Prostate gland (tissue), 2 donors: ENCODE measurements around the gene SPRED3. TPM values are rescaled to one million over a fixed set of nuclear protein-coding genes. Genes with fewer than 3 reads are reported as not detected.
"Not testable (repeated sequence)": the region's sequence is repeated elsewhere in the genome, so short reads cannot be mapped to it uniquely, and the experiment has no call there.

ENCODE experiments used
- DNase-seq: peaks from one replicate; pipeline ENCODE4 v3.0.0-alpha.2; 2019; ENCODE audit warnings: low spot score
- H3K27ac ChIP-seq, 2 donors: fragments of 200-600 bp; sonication (generic); 2 replicates each; pipeline ENCODE4 v1.5.1; 2017 to 2019
- H3K27me3 ChIP-seq: fragments of 200-600 bp; sonication (generic); replicated peaks from 2 replicates; pipeline ENCODE4 v1.5.1; 2019; ENCODE audit not compliant: insufficient read depth
- H3K36me3 ChIP-seq, 2 donors: fragments of 200-600 bp; sonication (generic); 1 replicate in 1 of 2; 2 replicates in 1 of 2; pipeline versions ENCODE4 v1.5.1 to v1.8.1; 2017 to 2019
- H3K4me1 ChIP-seq: fragments of 200-600 bp; sonication (generic); replicated peaks from 2 replicates; pipeline ENCODE4 v1.5.1; 2019
- H3K4me3 ChIP-seq, 2 donors: fragments of 200-600 bp; sonication (generic); 2 replicates each; pipeline ENCODE4 v1.5.1; 2017 to 2019
- H3K9me3 ChIP-seq: fragments of 200-600 bp; sonication (generic); 2 replicates; pipeline ENCODE4 v1.5.1; 2017
- CTCF ChIP-seq, 4 experiments: fragments of 200-600 bp in 2 of 4; fragments of 450-650 bp in 2 of 4; sonication (generic) in 2 of 4; IDR thresholded peaks; 1 replicate in 3 of 4; 2 replicates in 1 of 4; pipeline ENCODE4 v1.5.1; 2016 to 2019; ENCODE audit warnings: antibody characterized with exemption in 4 of 4, mild to moderate bottlenecking in 2 of 4, moderate library complexity in 2 of 4
- POLR2A ChIP-seq: fragments of 450-650 bp; IDR thresholded peaks from one replicate; pipeline ENCODE4 v1.6.1; 2016; ENCODE audit warnings: antibody characterized with exemption, mild to moderate bottlenecking
- POLR2AphosphoS5 ChIP-seq: sonication (generic); formaldehyde crosslinking; IDR thresholded peaks from one replicate; pipeline ENCODE4 v1.6.1; 2017; ENCODE audit warnings: antibody characterized with exemption
- WGBS: methylation state at CpG from one replicate; pipeline ENCODE4 v1.1.5; 2018; 5-methylcytosine and 5-hydroxymethylcytosine counted together
- intact Hi-C: fragments of 100-400 bp; cut with DNase I; formaldehyde crosslinking; loops from one replicate; pipeline ENCODE4 v1.14.2; 2022
- total RNA-seq, 2 donors: library from RNA; depleted of rRNA; stranded (reverse); fragments of >200 nt; gene quantifications; one replicate each; pipeline ENCODE4 v1.1.0, GENCODE V29; 2016

Gene SPRED3
- total RNA-seq = 1 to 10 TPM in 1 of 2 donors, under 1 TPM in 1; 0.82 to 3.3 TPM

GRCh38 chr19:38388349-38389100 is at the start of gene SPRED3:
Gene SPRED3, plus strand, starts transcription at chr19:38388697. Its CDS starts 1,606 bp downstream, at chr19:38390303.
- H3K27me3 ChIP-seq = no peaks in the 10 kb centered on the region
- TF ChIP-seq CTCF (IDR thresholded peaks at IDR 0.05) (no peak), POLR2A (no peak), POLR2AphosphoS5 (no peak)
- intact Hi-C loops = no loop called here
- DNase-seq = peak; percentile 36
- peak within 1 kb of the TSS; percentile 55 to 74 for H3K27ac ChIP-seq
- peaks cover 0 to 12% of the 10 kb centered on the region in 2 donors for H3K36me3 ChIP-seq
- H3K9me3 ChIP-seq = no peaks in the 10 kb centered on the region
- peak within 1 kb of the TSS; percentile 32 to 38 for H3K4me3 ChIP-seq
- peaks cover 5% of the 10 kb centered on the region for H3K4me1 ChIP-seq
- under 1% methylated on average over 27 of the region's 46 CpGs for WGBS

- not testable (repeated sequence) for H3K4me3 ChIP-seq, H3K27ac ChIP-seq, H3K4me1 ChIP-seq, H3K9me3 ChIP-seq, H3K27me3 ChIP-seq, DNase-seq, H3K36me3 ChIP-seq
- intact Hi-C loops = loop anchor here (10.0 kb wide), 2 partner anchors 194 to 434 kb away; partner anchors contain the start of genes SIPA1L3 and WDR87
- 51% methylated on average over 4 of the region's 4 CpGs for WGBS
These were observed 49.5 kb upstream of the SPRED3 start for GRCh38 chr19:38339011-38339410.

- Histone ChIP-seq H3K27me3 (no peaks in the 10 kb centered on the region), H3K36me3 (no peaks in the 10 kb centered on the region), H3K4me1 (no peaks in the 10 kb centered on the region), H3K27ac (no peak overlapping the region), H3K9me3 (no peaks in the 10 kb centered on the region), H3K4me3 (no peak overlapping the region)
- intact Hi-C loops = no loop called here
- no peak for TF ChIP-seq CTCF (IDR thresholded peaks at IDR 0.05)
- no peak for TF ChIP-seq POLR2A
- TF ChIP-seq POLR2AphosphoS5 = no peak
- no peak for DNase-seq
- WGBS = 96% methylated on average over 2 of the region's 2 CpGs
These were observed 47.6 kb upstream of the SPRED3 start for GRCh38 chr19:38340927-38341326.

GRCh38 chr19:38346837-38347236 is 41.7 kb upstream of the SPRED3 start:
- intact Hi-C loops = no loop called here
- no peaks in the 10 kb centered on the region for H3K9me3 ChIP-seq
- H3K4me3 ChIP-seq = no peak overlapping the region
- no peak overlapping the region for H3K27ac ChIP-seq
- no peak for DNase-seq
- H3K36me3 ChIP-seq = no peaks in the 10 kb centered on the region
- no peaks in the 10 kb centered on the region for H3K27me3 ChIP-seq
- H3K4me1 ChIP-seq = no peaks in the 10 kb centered on the region
- TF ChIP-seq POLR2AphosphoS5 (no peak), CTCF (IDR thresholded peaks at IDR 0.05) (no peak), POLR2A (no peak)
- 86% methylated on average over 4 of the region's 4 CpGs for WGBS

- Histone ChIP-seq H3K36me3 (no peaks in the 10 kb centered on the region), H3K9me3 (no peaks in the 10 kb centered on the region), H3K4me3 (no peak overlapping the region), H3K27ac (no peak overlapping the region), H3K27me3 (no peaks in the 10 kb centered on the region), H3K4me1 (no peaks in the 10 kb centered on the region)
- no peak for DNase-seq
- intact Hi-C loops = no loop called here
- WGBS = 52% methylated on average over 3 of the region's 3 CpGs
- TF ChIP-seq POLR2AphosphoS5 (no peak), CTCF (IDR thresholded peaks at IDR 0.05) (no peak), POLR2A (no peak)
These were observed 37.6 kb upstream of the SPRED3 start for GRCh38 chr19:38350883-38351282.
